Right lobe of liver (tissue), 4 donors: ENCODE results near the gene OSBPL10.

Source experiments
- CTCF ChIP-seq, 4 donors: fragments of 200-600 bp in 3 of 4; fragments of 450-650 bp in 1 of 4; IDR thresholded peaks; one replicate each; pipeline versions ENCODE4 v1.5.1 to v1.8.0; 2016 to 2022; ENCODE audit warnings: antibody characterized with exemption in 4 of 4, mild to moderate bottlenecking in 2 of 4
- POLR2A ChIP-seq: fragments of 450-650 bp; IDR thresholded peaks from one replicate; pipeline ENCODE4 v1.6.1; 2017; ENCODE audit warnings: antibody characterized with exemption, mild to moderate bottlenecking
- donor health status: DM: no; HTN: no; CAD: no.
- donor health status: DM: no; HTN: no; CAD: no.
- donor health status: DM: no; HTN: yes; CAD: no.

GRCh38 chr3:31671976-31672375 is 309.1 kb downstream of the OSBPL10 start:
- no peak for TF ChIP-seq CTCF (IDR thresholded peaks at IDR 0.05)
- no peak for TF ChIP-seq POLR2A
